Fibroblast of lung (primary cell): ENCODE data around the gene RAP1A.

Source experiments
- CTCF ChIP-seq, 2 donors: IDR thresholded peaks in 1 of 2; conservative IDR thresholded peaks in 1 of 2; 1 replicate in 1 of 2; 2 replicates in 1 of 2; pipeline ENCODE4 v1.5.1; 2011 to 2012; ENCODE audit warnings: low read length in 2 of 2, control low read depth in 1 of 2, inconsistent platforms in 1 of 2, low read depth in 1 of 2, mild to moderate bottlenecking in 1 of 2
- EZH2 ChIP-seq: IDR thresholded peaks from 2 replicates; pipeline ENCODE4 v1.5.1; 2012; ENCODE audit warnings: low read length, control low read depth, mild to moderate bottlenecking; ENCODE audit errors: missing control alignments

- TF ChIP-seq CTCF (conservative IDR thresholded peaks at IDR 0.05 in 1 of 2, IDR thresholded peaks at IDR 0.05 in 1 of 2; ENCODE audit: low read depth in 1 of 2, low read length in 2 of 2) (no peak), EZH2 (no peak)
Measured at GRCh38 chr1:111644506-111644905, 24.9 kb downstream of the RAP1A start.
